ENCODE measurements around the gene GJB2.

GJB2 gene

GRCh38 chr13:20141238-20142022, 51.3 kb downstream of the GJB2 start:
- no peak for DNase-seq (ENCODE audit: low spot score)

- DNase-seq (ENCODE audit: low spot score): no peak
Observed at GRCh38 chr13:20140487-20140886, 52.3 kb downstream of the GJB2 start.

DNA sequence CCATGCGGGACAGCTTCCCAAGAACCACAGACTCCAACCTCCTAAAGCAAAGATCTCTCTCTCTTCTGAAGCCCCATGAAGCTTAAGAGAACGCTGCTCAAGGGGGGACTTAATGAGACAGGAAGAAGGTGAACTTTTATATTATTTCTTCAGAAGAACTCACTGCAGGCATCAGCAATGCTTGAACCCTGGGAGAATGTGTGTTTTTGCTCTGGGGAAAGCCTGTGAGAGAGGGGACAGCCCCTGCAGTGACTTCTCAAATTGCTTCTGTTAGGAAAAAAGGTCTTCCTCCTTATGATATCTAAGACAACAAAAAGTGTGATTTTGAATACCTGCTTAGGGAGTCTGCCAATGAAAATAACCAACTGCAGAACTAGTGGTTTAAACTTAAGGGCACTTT, 54.9 kb downstream of the GJB2 start:
- DNase-seq (ENCODE audit: low spot score): no peak

All from RKO (cell line).